ENCODE results near the gene LLCFC1.
"Not testable (repeated sequence)": the region's sequence is repeated elsewhere in the genome, so short reads cannot be mapped to it uniquely, and the experiment has no call there.

Gene LLCFC1

GRCh38 chr7:142943706-142944268 lies 4.5 kb downstream of the LLCFC1 start:
- DNase-seq, result no peak

GRCh38 chr7:142945001-142945400 lies 5.7 kb downstream of the LLCFC1 start:
- no peak for DNase-seq

DNA sequence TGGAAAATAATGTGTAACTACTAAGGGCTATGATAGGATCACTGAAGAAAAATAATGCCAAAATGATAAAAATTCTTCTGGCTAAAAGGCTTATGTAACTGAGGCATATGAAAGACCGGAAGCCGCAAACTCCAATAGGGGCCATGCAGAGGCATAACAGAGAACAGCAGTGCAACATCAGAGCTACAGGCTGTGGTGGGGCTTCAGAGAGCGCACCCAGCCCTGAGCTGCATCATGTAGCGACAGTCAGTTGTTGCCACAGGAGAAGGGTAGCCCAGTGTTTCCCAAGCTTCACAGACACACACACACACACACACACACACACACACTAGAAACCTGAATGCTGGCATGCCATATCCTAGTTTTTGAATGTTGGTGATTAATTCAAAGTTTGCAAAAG lies 9.3 kb downstream of the LLCFC1 start:
- no peak for DNase-seq

GRCh38 chr7:142950235-142950634 lies 11.0 kb downstream of the LLCFC1 start:
- DNase-seq, result no peak

- no peak for DNase-seq
These were observed 15.5 kb downstream of the LLCFC1 start for GRCh38 chr7:142954680-142955268.

DNA sequence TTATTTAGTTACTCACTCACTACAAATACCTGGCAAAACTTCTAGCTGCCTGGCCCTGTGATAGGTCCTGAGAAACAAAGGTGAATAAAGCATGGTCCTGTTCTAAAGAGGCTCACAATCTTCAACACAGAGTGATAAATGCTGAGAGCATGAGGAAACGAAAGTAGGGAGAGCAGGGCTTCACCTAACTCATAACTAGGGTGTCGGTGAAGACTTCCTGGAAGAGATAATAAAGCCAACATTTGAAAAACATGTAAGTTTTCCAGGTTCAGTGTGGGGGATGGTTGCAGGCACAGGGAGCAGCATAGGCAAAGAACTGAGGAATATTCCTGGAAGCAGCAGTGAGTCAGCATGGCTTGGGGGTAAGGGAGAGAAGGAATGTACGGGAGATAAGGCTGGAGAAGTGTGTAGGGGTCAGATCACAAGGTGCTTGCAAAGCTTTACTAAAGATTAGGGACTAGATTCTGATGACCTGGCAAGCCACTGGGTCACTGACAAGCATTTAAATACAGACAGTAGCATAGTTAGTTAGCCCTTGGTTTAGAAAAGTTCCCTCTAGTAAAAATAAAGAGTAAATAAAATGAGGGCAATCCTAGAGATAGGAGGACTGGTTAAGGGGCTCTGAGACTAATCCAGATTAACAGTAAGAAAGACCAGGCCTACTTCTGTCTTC lies 17.8 kb downstream of the LLCFC1 start:
- DNase-seq, result no peak

- no peak for DNase-seq
These were observed 18.4 kb downstream of the LLCFC1 start for GRCh38 chr7:142957723-142958122.

DNA sequence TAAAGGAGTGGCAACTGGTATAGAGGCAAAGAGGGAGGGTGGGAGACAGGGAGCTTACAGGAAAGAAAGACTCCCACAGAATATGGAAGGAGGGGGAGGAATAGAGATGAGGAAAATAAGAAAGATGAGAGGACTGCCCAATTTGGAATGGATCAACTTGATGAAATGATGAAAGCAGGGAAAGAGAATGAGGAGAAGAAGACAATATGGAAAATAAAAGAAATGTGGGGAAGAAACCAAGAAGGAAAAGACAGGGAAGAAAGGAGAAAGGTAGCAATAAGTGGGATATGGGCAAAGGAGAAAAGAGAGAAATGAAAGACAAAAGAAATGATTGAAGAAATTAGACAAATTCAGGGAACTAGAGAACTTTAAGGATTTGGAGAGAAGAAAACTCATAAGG lies 19.9 kb downstream of the LLCFC1 start:
- no peak for DNase-seq

GRCh38 chr7:142960955-142961512 lies 21.8 kb downstream of the LLCFC1 start:
- no peak for DNase-seq

DNA sequence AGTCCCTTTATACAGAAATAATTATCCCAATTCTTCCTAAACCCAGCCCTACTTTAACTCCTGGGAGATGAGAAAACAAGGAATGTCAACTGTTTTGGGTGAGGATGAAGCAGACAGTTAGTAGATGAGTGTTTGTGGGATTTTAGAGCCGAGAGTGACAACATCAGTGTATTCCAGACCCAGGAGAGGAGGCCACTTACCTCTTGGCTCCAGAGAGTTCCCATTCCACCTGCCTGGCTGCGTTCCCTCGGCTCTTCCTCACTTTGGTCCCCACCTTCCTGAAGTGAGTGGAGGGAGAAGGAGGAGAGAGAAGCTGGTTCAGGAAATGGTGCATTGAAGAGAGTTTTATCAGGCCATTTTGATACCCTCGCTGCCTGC lies 22.3 kb downstream of the LLCFC1 start:
- no peak for DNase-seq

- DNase-seq, result no peak
These were observed 23.0 kb downstream of the LLCFC1 start, which contains the start of gene KEL for GRCh38 chr7:142961973-142962926. Gene KEL (minus strand): TSS chr7:142962363. CDS start chr7:142962206, 157 bp downstream.

- no peak for DNase-seq
These were observed 23.7 kb downstream of the LLCFC1 start for GRCh38 chr7:142962991-142963390.

- no peak for DNase-seq
These were observed 24.7 kb downstream of the LLCFC1 start for GRCh38 chr7:142963993-142964392.

DNA sequence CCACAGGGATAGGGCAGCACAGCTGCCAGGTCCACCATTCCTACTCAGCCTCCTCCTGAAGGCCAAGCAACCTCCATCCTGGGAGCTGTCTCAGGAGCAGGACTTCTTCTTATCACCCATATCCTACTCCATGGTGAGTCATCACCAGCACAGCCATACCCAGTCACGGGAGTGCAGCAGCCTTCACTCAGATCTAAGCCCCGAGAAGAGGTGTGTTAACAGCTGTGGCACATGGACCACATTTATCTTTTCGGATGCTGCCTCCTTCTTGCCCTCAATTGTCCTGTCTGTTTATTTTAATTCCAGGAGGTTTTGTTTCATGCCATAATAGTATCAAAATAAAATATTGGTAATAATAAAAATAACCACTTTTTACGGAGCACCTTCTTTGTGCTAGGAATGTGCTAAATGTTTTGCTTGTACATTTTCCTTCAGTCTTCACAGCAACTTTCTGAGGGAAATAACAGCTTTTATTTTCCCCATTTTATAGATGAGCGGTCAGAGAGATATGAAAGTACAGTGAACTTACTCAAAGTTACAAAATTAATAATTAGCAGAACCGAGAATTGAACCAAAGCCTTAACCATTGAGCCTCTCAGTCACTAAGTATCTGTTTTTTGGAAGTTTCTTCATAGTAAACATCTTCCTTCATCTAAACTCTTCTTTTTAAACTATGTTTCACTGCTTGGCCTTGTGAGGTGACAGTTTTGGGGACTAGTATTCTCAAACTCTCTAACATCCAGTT lies 25.4 kb downstream of the LLCFC1 start:
- no peak for DNase-seq

GRCh38 chr7:142968229-142968628 lies 28.9 kb downstream of the LLCFC1 start:
- no peak for DNase-seq

GRCh38 chr7:142969183-142969582 lies 29.9 kb downstream of the LLCFC1 start:
- no peak for DNase-seq

DNA sequence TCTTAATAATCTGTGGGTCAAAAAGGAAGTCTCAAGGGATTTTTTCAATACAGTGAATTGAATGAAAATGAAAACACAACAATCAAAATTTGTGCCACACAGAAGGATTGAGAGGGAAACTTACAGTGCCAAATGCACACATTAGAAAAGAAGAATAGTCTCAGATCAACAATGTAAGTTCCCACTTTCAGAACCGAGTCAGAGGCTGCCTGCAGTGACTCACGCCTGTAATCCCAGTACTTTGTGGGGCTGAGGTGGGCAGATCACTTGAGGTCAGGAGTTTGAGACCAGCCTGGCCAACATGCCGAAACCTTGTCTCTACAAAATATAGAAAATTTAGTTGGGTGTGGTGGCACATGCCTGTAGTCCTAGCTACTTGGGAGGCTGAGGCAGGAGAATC lies 35.3 kb downstream of the LLCFC1 start:
- DNase-seq, result no peak

DNA sequence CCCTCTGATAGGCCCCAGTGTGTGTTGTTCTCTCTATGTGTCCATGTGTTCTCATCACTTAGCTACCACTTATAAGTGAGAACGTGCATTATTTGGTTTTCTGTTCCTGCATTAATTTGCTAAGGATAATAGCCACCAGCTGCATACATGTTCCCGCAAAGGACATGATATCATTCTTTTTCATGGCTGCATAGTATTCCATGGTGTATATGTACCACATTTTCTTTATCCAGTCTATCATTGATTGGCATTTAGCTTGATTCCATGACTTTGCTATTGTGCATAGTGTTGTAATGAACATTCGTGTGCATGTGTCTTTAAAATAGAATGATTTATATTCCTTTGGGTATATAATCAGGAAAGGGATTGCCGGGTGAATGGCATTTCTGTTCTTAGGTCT lies 39.1 kb downstream of the LLCFC1 start:
- not testable (repeated sequence) for DNase-seq

DNA sequence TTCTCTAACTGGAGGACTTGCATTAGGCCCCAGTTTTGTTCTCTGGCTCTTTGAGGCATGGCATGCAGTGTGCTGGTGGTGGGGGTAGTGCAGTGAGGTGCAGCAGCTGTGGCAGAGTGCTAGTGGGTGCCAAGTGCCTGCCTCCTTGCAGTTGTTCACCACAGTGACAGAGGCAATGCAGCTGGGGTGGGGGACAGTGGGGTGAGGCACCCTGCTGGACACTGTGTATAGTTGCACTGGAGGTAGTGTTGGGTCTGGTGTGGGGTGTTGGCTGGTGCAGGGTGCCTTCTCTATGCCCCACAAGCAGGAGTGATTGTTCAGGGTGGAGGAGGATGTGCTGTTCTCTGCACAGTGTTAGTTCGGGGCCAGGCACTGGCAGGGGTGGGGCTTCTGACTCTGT lies 44.5 kb downstream of the LLCFC1 start:
- no peak for DNase-seq

- no peak for DNase-seq
These were observed 45.0 kb downstream of the LLCFC1 start for GRCh38 chr7:142984297-142984696.
